Measurements from ENCODE around the gene SPRR2B. TPM values are rescaled to one million over a fixed set of nuclear protein-coding genes. Genes with fewer than 3 reads are reported as not detected.
"Not testable (repeated sequence)": the region's sequence is repeated elsewhere in the genome, so short reads cannot be mapped to it uniquely, and the experiment has no call there.

The SPRR2B gene
- total RNA-seq = not detected in 2 replicates

- Mint-ChIP-seq H3K36me3 (ENCODE audit: low read depth) (no peaks in the 10 kb centered on the region), H3K4me1 (no peaks in the 10 kb centered on the region), H3K27ac (no peak within 1 kb of the TSS), H3K9me3 (no peaks in the 10 kb centered on the region), H3K4me3 (no peak within 1 kb of the TSS), H3K27me3 (peaks cover 3% of the 10 kb centered on the region)
- DNase-seq = no peak
- intact Hi-C loops (cut with micrococcal nuclease) = no loop called here
Measured at GRCh38 chr1:153071511-153071910, at the start of gene SPRR2B. Gene SPRR2B (minus strand): TSS chr1:153071611. CDS start chr1:153070839, 772 bp downstream.

GRCh38 chr1:153120945-153121344, 49.5 kb upstream of the SPRR2B start:
- no peaks in the 10 kb centered on the region for H3K36me3 Mint-ChIP-seq (ENCODE audit: low read depth)
- H3K4me3 Mint-ChIP-seq = no peak overlapping the region
- no peaks in the 10 kb centered on the region for H3K4me1 Mint-ChIP-seq
- intact Hi-C loops (cut with micrococcal nuclease) = no loop called here
- no peak overlapping the region for H3K27ac Mint-ChIP-seq
- no peak for DNase-seq
- H3K9me3 Mint-ChIP-seq = no peaks in the 10 kb centered on the region
- peaks cover 5% of the 10 kb centered on the region for H3K27me3 Mint-ChIP-seq

- peaks cover 5% of the 10 kb centered on the region for H3K27me3 Mint-ChIP-seq
- no peaks in the 10 kb centered on the region for H3K4me1 Mint-ChIP-seq
- DNase-seq = no peak
- H3K36me3 Mint-ChIP-seq (ENCODE audit: low read depth) = no peaks in the 10 kb centered on the region
- no peaks in the 10 kb centered on the region for H3K9me3 Mint-ChIP-seq
- intact Hi-C loops (cut with micrococcal nuclease) = no loop called here
- H3K4me3 Mint-ChIP-seq = no peak overlapping the region
- no peak overlapping the region for H3K27ac Mint-ChIP-seq
Measured at GRCh38 chr1:153119491-153119971, 48.1 kb upstream of the SPRR2B start.

- H3K27ac Mint-ChIP-seq; intact Hi-C loops (cut with micrococcal nuclease); H3K27me3 Mint-ChIP-seq; H3K4me1 Mint-ChIP-seq; H3K4me3 Mint-ChIP-seq; H3K36me3 Mint-ChIP-seq (ENCODE audit: low read depth); H3K9me3 Mint-ChIP-seq; DNase-seq: not testable (repeated sequence)
Measured at GRCh38 chr1:153115264-153115663, 43.9 kb upstream of the SPRR2B start.

- intact Hi-C loops (cut with micrococcal nuclease) = no loop called here
- H3K27ac Mint-ChIP-seq = no peak within 1 kb of the TSS
- no peaks in the 10 kb centered on the region for H3K36me3 Mint-ChIP-seq (ENCODE audit: low read depth)
- H3K4me3 Mint-ChIP-seq = no peak within 1 kb of the TSS
- no peaks in the 10 kb centered on the region for H3K9me3 Mint-ChIP-seq
- H3K27me3 Mint-ChIP-seq = peaks cover 3% of the 10 kb centered on the region
- DNase-seq = no peak
- H3K4me1 Mint-ChIP-seq = no peaks in the 10 kb centered on the region
Measured at GRCh38 chr1:153113416-153113815, 42.0 kb upstream of the SPRR2B start, which contains the start of gene SPRR2F. Gene SPRR2F (minus strand): TSS chr1:153113516. CDS start chr1:153112733, 783 bp downstream.

- H3K4me3 Mint-ChIP-seq; DNase-seq; H3K27ac Mint-ChIP-seq; H3K36me3 Mint-ChIP-seq (ENCODE audit: low read depth); H3K4me1 Mint-ChIP-seq; intact Hi-C loops (cut with micrococcal nuclease); H3K9me3 Mint-ChIP-seq; H3K27me3 Mint-ChIP-seq: not testable (repeated sequence)
Measured at GRCh38 chr1:153112454-153112853, 41.0 kb upstream of the SPRR2B start.

GRCh38 chr1:153100245-153100644, 28.8 kb upstream of the SPRR2B start:
- no peaks in the 10 kb centered on the region for H3K9me3 Mint-ChIP-seq
- no peak for DNase-seq

GRCh38 chr1:153099461-153100045, 28.1 kb upstream of the SPRR2B start:
- Mint-ChIP-seq H3K27me3 (peaks cover 9% of the 10 kb centered on the region), H3K4me3 (no peak overlapping the region), H3K27ac (no peak overlapping the region), H3K4me1 (no peaks in the 10 kb centered on the region), H3K36me3 (ENCODE audit: low read depth) (no peaks in the 10 kb centered on the region), H3K9me3 (no peaks in the 10 kb centered on the region)
- DNase-seq = no peak
- intact Hi-C loops (cut with micrococcal nuclease) = no loop called here

More at GRCh38 chr1:153100245-153100644, 28.8 kb upstream of the SPRR2B start:
- H3K4me1 Mint-ChIP-seq = no peaks in the 10 kb centered on the region
- H3K27me3 Mint-ChIP-seq = peaks cover 10% of the 10 kb centered on the region
- H3K36me3 Mint-ChIP-seq (ENCODE audit: low read depth) = no peaks in the 10 kb centered on the region
- H3K4me3 Mint-ChIP-seq = no peak overlapping the region
- H3K27ac Mint-ChIP-seq = no peak overlapping the region
- intact Hi-C loops (cut with micrococcal nuclease) = no loop called here

GRCh38 chr1:153095764-153096163, 24.4 kb upstream of the SPRR2B start:
- intact Hi-C loops (cut with micrococcal nuclease) = no loop called here

GRCh38 chr1:153094426-153094825, 23.0 kb upstream of the SPRR2B start, which contains the start of gene SPRR2E:
Gene SPRR2E (minus strand): TSS chr1:153094526. CDS start chr1:153093751, 775 bp downstream.
- Mint-ChIP-seq H3K27me3 (peaks cover 6% of the 10 kb centered on the region), H3K4me3 (no peak within 1 kb of the TSS), H3K4me1 (no peaks in the 10 kb centered on the region), H3K9me3 (no peaks in the 10 kb centered on the region), H3K27ac (no peak within 1 kb of the TSS), H3K36me3 (ENCODE audit: low read depth) (no peaks in the 10 kb centered on the region)
- intact Hi-C loops (cut with micrococcal nuclease) = no loop called here
- no peak for DNase-seq

More at GRCh38 chr1:153095764-153096163, 24.4 kb upstream of the SPRR2B start:
- Mint-ChIP-seq H3K36me3 (ENCODE audit: low read depth) (no peaks in the 10 kb centered on the region), H3K27ac (no peak overlapping the region), H3K27me3 (peaks cover 7% of the 10 kb centered on the region), H3K4me3 (no peak overlapping the region), H3K4me1 (no peaks in the 10 kb centered on the region), H3K9me3 (no peaks in the 10 kb centered on the region)
- no peak for DNase-seq

GRCh38 chr1:153087652-153088051, 16.2 kb upstream of the SPRR2B start:
- H3K27ac Mint-ChIP-seq = no peak overlapping the region
- no peaks in the 10 kb centered on the region for H3K4me1 Mint-ChIP-seq
- DNase-seq = no peak
- no peak overlapping the region for H3K4me3 Mint-ChIP-seq
- intact Hi-C loops (cut with micrococcal nuclease) = no loop called here
- H3K27me3 Mint-ChIP-seq = peaks cover 7% of the 10 kb centered on the region
- H3K9me3 Mint-ChIP-seq = no peaks in the 10 kb centered on the region
- H3K36me3 Mint-ChIP-seq (ENCODE audit: low read depth) = no peaks in the 10 kb centered on the region

GRCh38 chr1:153081736-153082135, 10.3 kb upstream of the SPRR2B start:
- no peaks in the 10 kb centered on the region for H3K36me3 Mint-ChIP-seq (ENCODE audit: low read depth)
- peaks cover 5% of the 10 kb centered on the region for H3K9me3 Mint-ChIP-seq

GRCh38 chr1:153072806-153073726, 1.7 kb upstream of the SPRR2B start:
- Mint-ChIP-seq H3K4me3 (no peak overlapping the region), H3K9me3 (no peaks in the 10 kb centered on the region), H3K27me3 (peaks cover 3% of the 10 kb centered on the region), H3K27ac (no peak overlapping the region), H3K36me3 (ENCODE audit: low read depth) (no peaks in the 10 kb centered on the region), H3K4me1 (no peaks in the 10 kb centered on the region)
- intact Hi-C loops (cut with micrococcal nuclease) = no loop called here
- DNase-seq = no peak

More at GRCh38 chr1:153081736-153082135, 10.3 kb upstream of the SPRR2B start:
- H3K4me3 Mint-ChIP-seq = no peak overlapping the region
- intact Hi-C loops (cut with micrococcal nuclease) = no loop called here
- no peaks in the 10 kb centered on the region for H3K4me1 Mint-ChIP-seq
- H3K27me3 Mint-ChIP-seq = peaks cover 4% of the 10 kb centered on the region
- DNase-seq = no peak
- no peak overlapping the region for H3K27ac Mint-ChIP-seq

GRCh38 chr1:153070243-153070642, 1.2 kb downstream of the SPRR2B start:
- Mint-ChIP-seq H3K27ac (no peak overlapping the region), H3K27me3 (peaks cover 3% of the 10 kb centered on the region), H3K9me3 (no peaks in the 10 kb centered on the region), H3K4me3 (no peak overlapping the region), H3K36me3 (ENCODE audit: low read depth) (no peaks in the 10 kb centered on the region), H3K4me1 (no peaks in the 10 kb centered on the region)
- DNase-seq = no peak
- intact Hi-C loops (cut with micrococcal nuclease) = no loop called here
